ENCODE data around the gene HDAC7.

DNA sequence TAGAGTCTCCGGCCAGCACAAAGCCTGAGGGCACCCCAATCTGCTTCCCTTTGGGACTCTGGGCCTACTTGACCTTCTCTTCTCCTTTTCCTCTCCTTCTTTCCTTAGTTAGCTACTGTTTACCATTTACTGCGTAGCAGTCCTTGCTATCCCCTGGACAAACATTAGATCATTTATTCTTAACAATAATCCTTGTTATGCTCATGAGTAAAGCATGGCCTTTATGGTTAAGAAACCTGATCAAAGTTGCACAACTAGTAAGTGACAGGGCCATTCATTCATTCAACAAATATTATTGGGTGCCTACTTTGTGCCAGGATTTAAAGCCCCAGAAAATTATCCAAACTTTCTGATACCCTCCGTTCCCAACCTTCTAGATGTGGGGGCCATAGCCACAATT, 3.2 kb upstream of the HDAC7 start:
- TF ChIP-seq, protein P1, sequence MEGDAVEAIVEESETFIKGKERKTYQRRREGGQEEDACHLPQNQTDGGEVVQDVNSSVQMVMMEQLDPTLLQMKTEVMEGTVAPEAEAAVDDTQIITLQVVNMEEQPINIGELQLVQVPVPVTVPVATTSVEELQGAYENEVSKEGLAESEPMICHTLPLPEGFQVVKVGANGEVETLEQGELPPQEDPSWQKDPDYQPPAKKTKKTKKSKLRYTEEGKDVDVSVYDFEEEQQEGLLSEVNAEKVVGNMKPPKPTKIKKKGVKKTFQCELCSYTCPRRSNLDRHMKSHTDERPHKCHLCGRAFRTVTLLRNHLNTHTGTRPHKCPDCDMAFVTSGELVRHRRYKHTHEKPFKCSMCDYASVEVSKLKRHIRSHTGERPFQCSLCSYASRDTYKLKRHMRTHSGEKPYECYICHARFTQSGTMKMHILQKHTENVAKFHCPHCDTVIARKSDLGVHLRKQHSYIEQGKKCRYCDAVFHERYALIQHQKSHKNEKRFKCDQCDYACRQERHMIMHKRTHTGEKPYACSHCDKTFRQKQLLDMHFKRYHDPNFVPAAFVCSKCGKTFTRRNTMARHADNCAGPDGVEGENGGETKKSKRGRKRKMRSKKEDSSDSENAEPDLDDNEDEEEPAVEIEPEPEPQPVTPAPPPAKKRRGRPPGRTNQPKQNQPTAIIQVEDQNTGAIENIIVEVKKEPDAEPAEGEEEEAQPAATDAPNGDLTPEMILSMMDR (conservative IDR thresholded peaks at IDR 0.05 in 1 of 2, IDR thresholded peaks at IDR 0.05 in 1 of 2; ENCODE audit: low read depth in 1 of 2, low read length in 2 of 2): no peak
- no peak for TF ChIP-seq EZH2 (IDR thresholded peaks at IDR 0.05; ENCODE audit: low read length, missing control alignments)
